Measurements from ENCODE around the gene MAGI1.
"Not testable (repeated sequence)": the region's sequence is repeated elsewhere in the genome, so short reads cannot be mapped to it uniquely, and the experiment has no call there.

The MAGI1 gene

GRCh38 chr3:66033241-66034138 is 5.2 kb downstream of the MAGI1 start:
- no peak for DNase-seq
- TF ChIP-seq, protein P1, sequence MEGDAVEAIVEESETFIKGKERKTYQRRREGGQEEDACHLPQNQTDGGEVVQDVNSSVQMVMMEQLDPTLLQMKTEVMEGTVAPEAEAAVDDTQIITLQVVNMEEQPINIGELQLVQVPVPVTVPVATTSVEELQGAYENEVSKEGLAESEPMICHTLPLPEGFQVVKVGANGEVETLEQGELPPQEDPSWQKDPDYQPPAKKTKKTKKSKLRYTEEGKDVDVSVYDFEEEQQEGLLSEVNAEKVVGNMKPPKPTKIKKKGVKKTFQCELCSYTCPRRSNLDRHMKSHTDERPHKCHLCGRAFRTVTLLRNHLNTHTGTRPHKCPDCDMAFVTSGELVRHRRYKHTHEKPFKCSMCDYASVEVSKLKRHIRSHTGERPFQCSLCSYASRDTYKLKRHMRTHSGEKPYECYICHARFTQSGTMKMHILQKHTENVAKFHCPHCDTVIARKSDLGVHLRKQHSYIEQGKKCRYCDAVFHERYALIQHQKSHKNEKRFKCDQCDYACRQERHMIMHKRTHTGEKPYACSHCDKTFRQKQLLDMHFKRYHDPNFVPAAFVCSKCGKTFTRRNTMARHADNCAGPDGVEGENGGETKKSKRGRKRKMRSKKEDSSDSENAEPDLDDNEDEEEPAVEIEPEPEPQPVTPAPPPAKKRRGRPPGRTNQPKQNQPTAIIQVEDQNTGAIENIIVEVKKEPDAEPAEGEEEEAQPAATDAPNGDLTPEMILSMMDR (IDR thresholded peaks at IDR 0.05): no peak
- H3K4me1 ChIP-seq: peaks cover 0 to 44% (median 14%) of the 10 kb centered on the region in 4 donors
- H3K27me3 ChIP-seq: no peaks in the 10 kb centered on the region
- H3K9me3 ChIP-seq: no peaks in the 10 kb centered on the region
- H3K36me3 ChIP-seq: no peaks in the 10 kb centered on the region
- H3K27ac ChIP-seq: no peak overlapping the region
- intact Hi-C loops (cut with DNase I; ENCODE audit: low total_unique reads): loop anchor here (10.0 kb wide), 2 partner anchors 59 to 101 kb away; no protein-coding TSS in a partner anchor
- H3K4me3 ChIP-seq: no peak overlapping the region

- Histone ChIP-seq H3K27me3 (no peaks in the 10 kb centered on the region), H3K36me3 (no peaks in the 10 kb centered on the region), H3K4me3 (no peak overlapping the region), H3K4me1 (peaks cover 0 to 48% (median 14%) of the 10 kb centered on the region in 4 donors), H3K9me3 (no peaks in the 10 kb centered on the region), H3K27ac (no peak overlapping the region)
- TF ChIP-seq, protein P1 (IDR thresholded peaks at IDR 0.05): no peak
- intact Hi-C loops (cut with DNase I; ENCODE audit: low total_unique reads): loop anchor here (10.0 kb wide), 2 partner anchors 56 to 104 kb away; no protein-coding TSS in a partner anchor
- DNase-seq: no peak
Observed at GRCh38 chr3:66031102-66031698, 7.5 kb downstream of the MAGI1 start.

GRCh38 chr3:66029443-66029842 is 9.3 kb downstream of the MAGI1 start:
- no peak overlapping the region for H3K4me3 ChIP-seq
- peaks cover 0 to 39% (median 6%) of the 10 kb centered on the region in 4 donors for H3K4me1 ChIP-seq
- H3K36me3 ChIP-seq: no peaks in the 10 kb centered on the region
- DNase-seq: no peak
- intact Hi-C loops (cut with DNase I; ENCODE audit: low total_unique reads): no loop called here
- H3K27me3 ChIP-seq: no peaks in the 10 kb centered on the region
- H3K27ac ChIP-seq: no peak overlapping the region
- H3K9me3 ChIP-seq: no peaks in the 10 kb centered on the region
- TF ChIP-seq, protein P1 (IDR thresholded peaks at IDR 0.05): no peak

GRCh38 chr3:66029014-66029413 is 9.7 kb downstream of the MAGI1 start:
- H3K36me3 ChIP-seq: no peaks in the 10 kb centered on the region
- H3K27ac ChIP-seq: no peak overlapping the region
- H3K4me3 ChIP-seq: no peak overlapping the region
- TF ChIP-seq, protein P1 (IDR thresholded peaks at IDR 0.05): no peak
- H3K27me3 ChIP-seq: no peaks in the 10 kb centered on the region
- H3K4me1 ChIP-seq: peaks cover 0 to 43% (median 6%) of the 10 kb centered on the region in 4 donors
- no peaks in the 10 kb centered on the region for H3K9me3 ChIP-seq
- no peak for DNase-seq
- intact Hi-C loops (cut with DNase I; ENCODE audit: low total_unique reads): no loop called here

DNA sequence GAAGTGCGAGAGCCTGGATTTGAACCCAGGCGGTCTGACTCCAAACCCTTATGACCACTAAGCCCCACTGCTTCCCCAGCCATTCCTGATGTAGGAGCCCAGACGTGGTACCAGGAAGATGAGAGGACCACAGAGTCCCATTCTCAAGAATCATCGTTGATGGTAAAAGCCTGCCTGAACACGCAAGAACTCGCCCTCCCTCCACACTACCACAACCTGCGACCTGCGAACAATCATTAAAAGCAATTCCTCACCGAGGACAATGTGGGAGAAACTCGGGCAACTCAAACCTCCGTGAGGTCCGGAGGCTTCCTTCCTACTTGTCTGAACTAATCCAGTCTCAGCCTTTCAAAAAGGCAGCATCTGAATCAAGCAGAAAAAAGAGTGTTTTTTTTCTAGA is 10.3 kb downstream of the MAGI1 start:
- no peak for DNase-seq
- no peaks in the 10 kb centered on the region for H3K36me3 ChIP-seq
- intact Hi-C loops (cut with DNase I; ENCODE audit: low total_unique reads): no loop called here
- H3K27ac ChIP-seq: no peak overlapping the region
- TF ChIP-seq, protein P1 (IDR thresholded peaks at IDR 0.05): no peak
- no peaks in the 10 kb centered on the region for H3K27me3 ChIP-seq
- no peaks in the 10 kb centered on the region for H3K9me3 ChIP-seq
- H3K4me1 ChIP-seq: peaks cover 0 to 49% (median 10%) of the 10 kb centered on the region in 4 donors
- no peak overlapping the region for H3K4me3 ChIP-seq

DNA sequence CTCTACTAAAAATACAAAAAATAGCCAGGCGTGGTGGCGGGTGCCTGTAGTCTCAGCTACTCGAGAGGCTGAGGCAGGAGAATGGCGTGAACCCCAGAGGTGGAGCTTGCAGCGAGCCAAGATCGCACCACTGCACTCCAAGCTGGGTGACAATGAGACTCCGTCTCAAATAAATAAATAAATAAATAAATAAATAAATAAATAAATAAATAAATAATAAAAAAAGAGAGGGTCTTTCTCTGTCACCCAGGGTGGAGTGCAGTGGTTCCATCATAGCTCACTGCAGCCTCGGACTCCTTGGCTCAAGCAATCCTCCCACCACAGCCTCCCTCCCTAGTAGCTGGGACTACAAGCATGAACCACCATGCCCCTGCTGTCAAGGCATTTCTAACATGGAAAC is 11.6 kb downstream of the MAGI1 start:
- H3K27me3 ChIP-seq; H3K36me3 ChIP-seq; H3K9me3 ChIP-seq; intact Hi-C loops (cut with DNase I; ENCODE audit: low total_unique reads); DNase-seq; H3K27ac ChIP-seq; H3K4me3 ChIP-seq: not testable (repeated sequence)
- H3K4me1 ChIP-seq: peaks cover 0 to 60% (median 15%) of the 10 kb centered on the region in 4 donors

Measured in tibial artery (tissue), 4 donors.